HG03039 (cell line): ENCODE data around the gene PPFIA1.

ENCODE experiments used
- ATAC-seq: cut with Tn5 transposase; IDR thresholded peaks from one replicate; pipeline ENCODE4 v1.9.1; 2021; ENCODE audit warnings: mild to moderate bottlenecking, moderate library complexity; ENCODE audit not compliant: unreplicated experiment

Gene PPFIA1

GRCh38 chr11:70409437-70409836 lies 138.9 kb downstream of the PPFIA1 start:
- no peak for ATAC-seq

DNA sequence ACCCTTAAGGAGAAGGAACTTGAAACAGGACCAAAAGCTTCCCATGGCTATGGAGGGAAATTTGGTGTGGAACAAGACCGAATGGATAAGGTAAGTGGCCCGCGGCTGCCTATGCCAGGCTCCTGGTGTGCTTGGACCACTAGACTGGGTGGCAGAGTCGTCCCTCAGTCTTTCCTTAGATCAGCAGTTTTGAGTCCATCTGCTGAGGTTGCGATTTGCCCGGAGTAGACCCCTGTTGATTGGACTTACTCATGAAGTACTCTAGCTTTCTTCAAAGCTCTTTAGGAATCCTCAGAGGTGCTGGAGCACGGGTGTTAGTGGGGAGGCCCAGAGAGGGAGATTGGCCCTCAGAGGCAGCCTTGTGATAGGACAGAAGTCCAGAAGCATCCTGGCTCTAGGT lies 139.4 kb downstream of the PPFIA1 start:
- no peak for ATAC-seq

GRCh38 chr11:70410276-70411205 lies 140.1 kb downstream of the PPFIA1 start:
- ATAC-seq: no peak

DNA sequence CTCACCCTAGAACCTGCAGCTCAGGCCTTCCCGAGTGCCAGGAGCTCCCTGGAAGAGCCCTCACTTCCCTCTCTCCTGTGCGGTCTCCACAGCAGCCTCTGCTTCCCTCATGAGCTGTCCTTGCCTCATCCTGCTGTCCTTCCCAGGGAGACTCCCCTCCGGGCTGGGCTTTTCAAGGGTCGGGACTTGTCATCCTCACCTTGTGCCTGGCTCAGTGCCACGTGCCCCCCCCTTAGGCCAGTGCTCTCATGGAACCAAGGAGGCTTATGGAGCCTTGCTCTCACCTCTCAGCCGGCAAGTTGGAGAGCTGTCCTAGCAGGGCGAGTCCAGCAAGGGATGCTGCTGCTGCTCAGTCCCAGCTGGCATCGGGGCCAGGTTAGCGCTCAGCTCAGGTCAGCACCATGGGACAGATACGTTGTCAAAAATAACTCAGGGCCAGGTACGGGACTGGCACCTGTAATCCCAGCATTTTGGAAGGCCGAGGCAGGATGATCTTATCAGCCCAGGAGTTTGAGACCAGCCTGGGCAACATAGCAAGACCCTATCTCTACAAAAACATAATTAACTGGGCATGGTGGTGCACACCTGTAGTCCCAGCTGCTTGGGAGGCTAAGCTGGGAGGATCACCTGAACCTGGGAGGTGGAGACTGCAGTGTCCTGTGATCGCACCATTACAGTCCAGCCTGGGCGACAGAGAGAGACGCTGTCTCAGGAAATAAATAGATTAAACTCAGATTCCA lies 141.4 kb downstream of the PPFIA1 start:
- ATAC-seq: no peak

DNA sequence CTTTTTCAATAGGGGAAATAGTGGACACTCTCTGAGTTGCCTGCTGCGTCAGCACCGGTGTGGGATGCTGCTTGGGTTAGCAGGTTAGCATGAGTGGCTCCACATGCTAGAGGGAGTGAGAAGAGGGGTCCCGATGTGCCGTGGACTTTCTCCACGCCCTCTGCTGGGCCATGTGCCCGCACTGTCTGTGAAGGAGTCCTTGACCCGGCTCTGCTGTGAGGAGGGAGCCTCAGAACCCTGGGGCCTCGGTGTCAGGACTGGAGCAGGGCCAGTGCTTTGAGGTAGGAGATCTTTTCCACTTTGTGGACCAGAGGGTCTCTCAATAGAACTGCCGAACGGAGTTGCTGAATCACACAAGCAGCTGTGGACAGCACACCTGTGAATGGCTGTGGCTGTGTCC lies 142.7 kb downstream of the PPFIA1 start:
- no peak for ATAC-seq

DNA sequence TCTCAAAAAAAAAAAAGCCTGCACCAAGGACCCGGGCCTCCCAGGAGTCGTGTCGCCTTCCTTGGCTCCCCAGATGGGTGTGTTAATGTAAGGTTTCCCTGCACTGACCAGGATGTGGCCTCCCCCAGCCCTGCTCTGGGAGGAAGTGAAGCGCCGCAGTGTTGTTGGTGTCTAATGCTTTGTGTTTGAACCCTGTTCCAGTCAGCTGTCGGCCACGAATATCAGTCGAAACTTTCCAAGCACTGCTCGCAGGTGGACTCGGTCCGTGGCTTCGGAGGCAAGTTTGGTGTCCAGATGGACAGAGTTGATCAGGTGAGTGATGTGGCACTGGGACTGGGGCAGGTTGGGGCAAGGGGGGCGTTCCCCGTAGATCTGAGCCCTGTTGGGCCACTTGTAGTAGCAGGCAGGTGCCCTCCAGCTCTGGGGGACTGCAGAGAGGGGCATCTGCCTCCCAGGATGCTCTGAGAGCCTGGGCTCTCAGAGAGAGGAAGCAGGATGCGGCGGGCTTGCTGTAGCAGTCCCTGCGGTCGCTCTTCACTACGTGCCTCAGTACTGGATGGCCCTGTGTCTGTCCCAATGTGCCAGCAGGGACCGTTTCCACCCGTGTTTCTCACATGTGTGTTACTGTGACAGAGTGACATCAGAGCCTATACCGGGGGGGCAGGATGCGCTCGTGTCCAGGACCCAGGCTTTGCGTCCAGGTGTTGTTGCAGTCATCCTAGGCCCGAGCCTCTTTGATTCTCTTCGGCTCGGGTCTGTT lies 144.0 kb downstream of the PPFIA1 start:
- no peak for ATAC-seq

- no peak for ATAC-seq
These were observed 144.7 kb downstream of the PPFIA1 start for GRCh38 chr11:70415191-70415590.

- ATAC-seq: no peak
These were observed 145.3 kb downstream of the PPFIA1 start for GRCh38 chr11:70415642-70416395.

DNA sequence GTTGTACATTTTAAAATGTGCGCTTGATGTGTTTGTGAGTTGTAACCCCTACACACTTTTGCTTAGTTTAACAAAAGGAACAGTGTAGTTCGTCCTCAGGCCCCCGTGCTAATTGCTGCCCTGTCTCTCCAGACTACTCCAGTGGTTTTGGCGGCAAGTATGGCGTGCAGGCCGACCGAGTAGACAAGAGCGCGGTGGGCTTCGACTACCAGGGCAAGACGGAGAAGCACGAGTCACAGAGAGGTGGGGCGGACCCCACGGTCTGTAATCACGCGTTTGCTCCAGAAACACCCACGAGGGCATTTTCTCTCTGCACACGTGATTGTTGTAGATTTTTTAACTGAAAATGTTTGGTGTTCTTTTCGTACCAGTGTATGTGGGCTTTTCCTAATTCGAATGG lies 146.4 kb downstream of the PPFIA1 start:
- ATAC-seq: no peak

- no peak for ATAC-seq
These were observed 147.6 kb downstream of the PPFIA1 start for GRCh38 chr11:70418130-70418529.

- ATAC-seq: no peak
These were observed 149.0 kb downstream of the PPFIA1 start for GRCh38 chr11:70419307-70420007.

- ATAC-seq: no peak
These were observed 149.5 kb downstream of the PPFIA1 start for GRCh38 chr11:70420008-70420464.

DNA sequence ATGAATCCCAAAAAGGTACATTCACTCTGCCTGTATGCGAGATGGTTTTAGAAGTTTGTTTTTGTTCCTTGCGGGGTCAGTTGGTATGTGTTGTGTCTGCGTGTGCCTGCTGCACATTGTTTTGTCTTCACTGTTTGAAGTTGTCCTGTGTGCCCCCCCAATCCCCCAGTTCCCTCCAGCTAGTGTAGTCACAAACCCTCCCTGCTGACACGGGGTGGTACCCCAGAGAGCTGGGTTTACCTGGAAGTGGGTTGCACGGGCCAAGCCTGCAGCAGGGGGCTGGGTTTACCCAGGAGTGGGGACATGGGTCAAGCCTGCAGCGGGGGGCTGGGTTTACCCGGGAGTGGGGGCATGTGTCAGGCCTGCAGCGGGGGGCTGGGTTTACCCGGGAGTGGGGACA lies 150.0 kb downstream of the PPFIA1 start:
- ATAC-seq: no peak

- no peak for ATAC-seq
These were observed 150.6 kb downstream of the PPFIA1 start for GRCh38 chr11:70421123-70421522.

DNA sequence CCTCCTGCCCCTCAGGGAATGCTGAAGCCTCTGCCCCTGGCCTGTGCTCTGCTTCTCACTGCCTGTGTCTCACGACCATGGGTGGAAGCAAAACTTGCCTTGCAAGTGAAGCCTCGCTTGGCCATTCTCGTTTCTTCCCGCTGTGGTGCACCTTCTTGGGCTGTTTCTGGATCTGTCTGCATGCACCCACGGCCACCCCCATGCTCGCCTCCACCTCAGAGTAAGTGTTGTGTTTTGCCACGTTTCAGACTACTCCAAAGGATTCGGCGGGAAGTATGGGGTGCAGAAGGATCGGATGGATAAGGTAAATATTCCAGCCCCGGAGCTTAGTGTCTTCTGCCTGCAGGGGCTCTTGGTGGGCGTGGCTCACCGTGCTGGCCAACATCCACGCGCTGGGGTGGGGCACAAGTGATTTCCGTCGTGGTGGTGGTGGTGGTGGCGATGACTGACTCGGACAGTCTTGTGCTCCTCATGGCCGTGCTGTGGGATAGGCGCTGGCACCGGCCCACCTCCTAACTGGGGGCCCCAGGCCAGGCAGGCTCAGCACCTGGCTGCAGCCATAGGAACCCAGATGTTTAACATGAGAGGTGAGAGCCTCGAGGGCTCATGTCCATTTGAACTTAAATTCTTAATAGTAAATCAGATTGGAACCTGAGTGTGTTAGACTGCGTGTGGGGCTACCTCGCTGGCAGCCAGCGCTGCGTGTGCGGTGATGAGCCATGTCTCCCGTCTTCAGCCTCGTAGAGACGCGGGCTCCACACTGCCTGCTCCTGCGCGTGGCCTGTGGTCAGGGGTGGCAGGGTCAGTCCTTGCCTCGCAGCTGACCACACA lies 152.4 kb downstream of the PPFIA1 start:
- ATAC-seq: no peak

- ATAC-seq: no peak
These were observed 153.3 kb downstream of the PPFIA1 start for GRCh38 chr11:70423523-70424505.

GRCh38 chr11:70424765-70425344 lies 154.4 kb downstream of the PPFIA1 start:
- ATAC-seq: no peak
